CD14-positive monocyte (primary cell): ENCODE measurements around the gene PLCB3. TPM values are rescaled to one million over a fixed set of nuclear protein-coding genes. Genes with fewer than 3 reads are reported as not detected.

ENCODE experiments used
- DNase-seq, 3 donors: peaks; one replicate each; pipeline ENCODE4 v3.0.0-alpha.2; 2011 to 2022
- H2AFZ ChIP-seq: 2 replicates; pipeline ENCODE4 v1.6.0; 2012; ENCODE audit warnings: mild to moderate bottlenecking, low read depth, low read length, inconsistent platforms; ENCODE audit not compliant: insufficient read depth, poor library complexity, severe bottlenecking
- H3K27ac ChIP-seq, 2 donors: 1 replicate in 1 of 2; 2 replicates in 1 of 2; pipeline ENCODE4 v1.5.1; 2012 to 2013; ENCODE audit warnings: low read length in 2 of 2, control low read depth in 1 of 2, inconsistent platforms in 1 of 2, low read depth in 1 of 2, mild to moderate bottlenecking in 1 of 2
- H3K27me3 ChIP-seq, 2 donors: one replicate each; pipeline versions ENCODE4 v1.6.0 to v1.6.1; 2011 to 2013; ENCODE audit warnings: low read length in 2 of 2; ENCODE audit not compliant: control insufficient read depth in 2 of 2, insufficient read depth in 2 of 2
- H3K36me3 ChIP-seq, 2 donors: replicated peaks in 1 of 2; 1 replicate in 1 of 2; 2 replicates in 1 of 2; pipeline versions ENCODE4 v1.5.1 to v1.6.1; 2012 to 2013; ENCODE audit warnings: low read length in 2 of 2, control low read depth in 1 of 2, inconsistent platforms in 1 of 2, mild to moderate bottlenecking in 1 of 2; ENCODE audit not compliant: insufficient read depth in 2 of 2, control insufficient read depth in 1 of 2
- H3K4me1 ChIP-seq, 2 donors: 1 replicate in 1 of 2; 2 replicates in 1 of 2; pipeline versions ENCODE4 v1.5.1 to v1.6.1; 2012 to 2013; ENCODE audit warnings: low read length in 2 of 2, control low read depth in 1 of 2, inconsistent platforms in 1 of 2, mild to moderate bottlenecking in 1 of 2, moderate library complexity in 1 of 2; ENCODE audit not compliant: insufficient read depth in 2 of 2, control insufficient read depth in 1 of 2
- H3K4me2 ChIP-seq: replicated peaks from 2 replicates; pipeline ENCODE3; 2012; ENCODE audit warnings: low read length, moderate library complexity, mild to moderate bottlenecking; ENCODE audit not compliant: poor library complexity, severe bottlenecking; ENCODE audit errors: extremely low read depth
- H3K4me3 ChIP-seq, 3 experiments: fragments of 200-600 bp in 1 of 3; sonication (generic) in 1 of 3; replicated peaks in 1 of 3; 1 replicate in 2 of 3; 2 replicates in 1 of 3; pipeline ENCODE4 v1.5.1; 2011 to 2013; ENCODE audit warnings: low read length in 3 of 3, mild to moderate bottlenecking in 3 of 3, control low read depth in 2 of 3, low read depth in 2 of 3, inconsistent platforms in 1 of 3, moderate library complexity in 1 of 3
- H3K79me2 ChIP-seq: 2 replicates; pipeline ENCODE4 v1.6.0; 2012; ENCODE audit warnings: mild to moderate bottlenecking, control low read depth, inconsistent platforms, low read length, moderate library complexity; ENCODE audit not compliant: insufficient read depth
- H3K9ac ChIP-seq: 2 replicates; pipeline ENCODE4 v1.6.0; 2017; ENCODE audit warnings: low read length, mild to moderate bottlenecking; ENCODE audit not compliant: insufficient read depth, poor library complexity, severe bottlenecking
- H3K9me3 ChIP-seq, 2 donors: replicated peaks in 1 of 2; 1 replicate in 1 of 2; 2 replicates in 1 of 2; pipeline versions ENCODE4 v1.5.1 to v1.6.1; 2012 to 2013; ENCODE audit warnings: low read length in 2 of 2, control low read depth in 1 of 2; ENCODE audit not compliant: control insufficient read depth in 1 of 2, insufficient read depth in 1 of 2
- H4K20me1 ChIP-seq: 2 replicates; pipeline ENCODE4 v1.6.0; 2012; ENCODE audit warnings: mild to moderate bottlenecking, low read length, control low read depth, moderate library complexity; ENCODE audit not compliant: insufficient read depth
- H3K27ac Mint-ChIP-seq, 7 donors: one replicate each; pipeline ENCODE4 v1.8.0; 2020; ENCODE audit warnings: mild to moderate bottlenecking in 7 of 7, mixed read lengths in 7 of 7, moderate library complexity in 6 of 7, inconsistent platforms in 2 of 7
- H3K27me3 Mint-ChIP-seq, 3 donors: one replicate each; pipeline ENCODE4 v1.8.0; 2021 to 2022; ENCODE audit warnings: low read depth in 3 of 3, mild to moderate bottlenecking in 3 of 3, mixed read lengths in 3 of 3, moderate library complexity in 3 of 3, inconsistent platforms in 1 of 3
- H3K36me3 Mint-ChIP-seq, 2 donors: one replicate each; pipeline ENCODE4 v1.8.0; 2020; ENCODE audit warnings: mixed read lengths in 2 of 2, inconsistent platforms in 1 of 2, mild to moderate bottlenecking in 1 of 2
- H3K4me1 Mint-ChIP-seq: one replicate; pipeline ENCODE4 v1.8.0; 2020; ENCODE audit warnings: mild to moderate bottlenecking, mixed read lengths
- H3K4me3 Mint-ChIP-seq, 2 donors: one replicate each; pipeline ENCODE4 v1.8.0; 2020; ENCODE audit warnings: mild to moderate bottlenecking in 2 of 2, mixed read lengths in 2 of 2, moderate library complexity in 1 of 2
- H3K9me3 Mint-ChIP-seq, 7 donors: one replicate each; pipeline ENCODE4 v1.8.0; 2020 to 2022; ENCODE audit warnings: mixed read lengths in 7 of 7, mild to moderate bottlenecking in 6 of 7, moderate library complexity in 6 of 7, inconsistent platforms in 2 of 7
- CTCF ChIP-seq: fragments of 200-600 bp; IDR thresholded peaks from one replicate; pipeline ENCODE4 v1.8.0; 2022; ENCODE audit warnings: antibody characterized with exemption, mild to moderate bottlenecking
- WGBS: methylation state at CpG from one replicate; pipeline ENCODE4 v1.1.5; 2013; ENCODE audit warnings: missing lambda C conversion rate; ENCODE audit not compliant: insufficient coverage; 5-methylcytosine and 5-hydroxymethylcytosine counted together
- intact Hi-C, 2 donors: fragments of 100-400 bp; cut with micrococcal nuclease; formaldehyde crosslinking; loops; one replicate each; pipeline versions ENCODE4 v1.15.0 to v1.15.1; 2023
- polyA plus RNA-seq, 3 donors: library from polyadenylated mRNA; depleted of rRNA in 1 of 3; unstranded in 2 of 3; stranded (reverse) in 1 of 3; fragments of 300-500 nt in 2 of 3; fragments of >200 nt in 1 of 3; fragmentation: Illumina TruSeq in 2 of 3; gene quantifications; 1 replicate in 2 of 3; 2 replicates in 1 of 3; pipeline ENCODE4 v1.2.3, GENCODE V29; 2012 to 2021

Gene PLCB3
- polyA plus RNA-seq, 3 donors: 1.1 to 17.8 (median 1.4) TPM

GRCh38 chr11:64237484-64237951, 13.8 kb upstream of the PLCB3 start:
- no peak for TF ChIP-seq CTCF
- Histone ChIP-seq H3K9ac (no peak overlapping the region), H3K4me1 (peaks cover 55 to 67% of the 10 kb centered on the region in 2 donors), H2AFZ (no peak overlapping the region), H4K20me1 (no peaks in the 10 kb centered on the region), H3K9me3 (no peaks in the 10 kb centered on the region), H3K36me3 (no peaks in the 10 kb centered on the region), H3K4me2 (no peak overlapping the region), H3K4me3 (no peak overlapping the region), H3K27me3 (peaks cover 0 to 7% of the 10 kb centered on the region in 2 donors), H3K27ac (no peak overlapping the region), H3K79me2 (peaks cover 11% of the 10 kb centered on the region)
- Mint-ChIP-seq H3K9me3 (peaks cover 0 to 7% (median 2%) of the 10 kb centered on the region in 7 donors), H3K27ac (peak overlapping the region in 3 of 7 donors; percentile 50 to 52 (median 51)), H3K4me3 (no peak overlapping the region), H3K4me1 (peaks cover 48% of the 10 kb centered on the region), H3K27me3 (peaks cover 10 to 21% (median 20%) of the 10 kb centered on the region in 3 donors), H3K36me3 (peaks cover 15 to 20% of the 10 kb centered on the region in 2 donors)
- no peak for DNase-seq
- WGBS: 100% methylated on average over 1 of the region's 12 CpGs
- intact Hi-C loops: no loop called here

- Mint-ChIP-seq H3K27me3 (peaks cover 7 to 17% (median 17%) of the 10 kb centered on the region in 3 donors), H3K27ac (peak overlapping the region; percentile 51 to 100 (median 100)), H3K4me3 (no peak overlapping the region), H3K9me3 (peaks cover 0 to 4% (median under 1%) of the 10 kb centered on the region in 7 donors), H3K36me3 (peaks cover 13 to 16% of the 10 kb centered on the region in 2 donors), H3K4me1 (peaks cover 54% of the 10 kb centered on the region)
- no peaks in the 10 kb centered on the region for H4K20me1 ChIP-seq
- H3K4me2 ChIP-seq: no peak overlapping the region
- H3K79me2 ChIP-seq: peaks cover 17% of the 10 kb centered on the region
- H3K9ac ChIP-seq: no peak overlapping the region
- intact Hi-C loops: no loop called here
- peaks cover 61 to 73% of the 10 kb centered on the region in 2 donors for H3K4me1 ChIP-seq
- TF ChIP-seq CTCF: no peak
- no peak overlapping the region for H2AFZ ChIP-seq
- peaks cover under 1% of the 10 kb centered on the region in 2 donors for H3K36me3 ChIP-seq
- H3K27ac ChIP-seq: peak overlapping the region; percentile 96 to 100
- peak in 1 of 3 donors; percentile 58 for DNase-seq
- H3K9me3 ChIP-seq: no peaks in the 10 kb centered on the region
- H3K4me3 ChIP-seq: peak overlapping the region in 1 of 3 experiments; percentile 14
- H3K27me3 ChIP-seq: peaks cover 0 to 7% of the 10 kb centered on the region in 2 donors
- WGBS: 91% methylated on average over 6 of the region's 9 CpGs
These were observed 13.3 kb upstream of the PLCB3 start for GRCh38 chr11:64238076-64238475.
